GM18511 (cell line): ENCODE data around the gene NFAM1.
A peak's percentile ranks its signal among the peaks of the same experiment; 100 is the strongest.

Experiments used
- ATAC-seq: cut with Tn5 transposase; IDR thresholded peaks from one replicate; pipeline ENCODE4 v1.9.1; 2021; ENCODE audit warnings: mild to moderate bottlenecking, moderate library complexity; ENCODE audit not compliant: unreplicated experiment

The NFAM1 gene

DNA sequence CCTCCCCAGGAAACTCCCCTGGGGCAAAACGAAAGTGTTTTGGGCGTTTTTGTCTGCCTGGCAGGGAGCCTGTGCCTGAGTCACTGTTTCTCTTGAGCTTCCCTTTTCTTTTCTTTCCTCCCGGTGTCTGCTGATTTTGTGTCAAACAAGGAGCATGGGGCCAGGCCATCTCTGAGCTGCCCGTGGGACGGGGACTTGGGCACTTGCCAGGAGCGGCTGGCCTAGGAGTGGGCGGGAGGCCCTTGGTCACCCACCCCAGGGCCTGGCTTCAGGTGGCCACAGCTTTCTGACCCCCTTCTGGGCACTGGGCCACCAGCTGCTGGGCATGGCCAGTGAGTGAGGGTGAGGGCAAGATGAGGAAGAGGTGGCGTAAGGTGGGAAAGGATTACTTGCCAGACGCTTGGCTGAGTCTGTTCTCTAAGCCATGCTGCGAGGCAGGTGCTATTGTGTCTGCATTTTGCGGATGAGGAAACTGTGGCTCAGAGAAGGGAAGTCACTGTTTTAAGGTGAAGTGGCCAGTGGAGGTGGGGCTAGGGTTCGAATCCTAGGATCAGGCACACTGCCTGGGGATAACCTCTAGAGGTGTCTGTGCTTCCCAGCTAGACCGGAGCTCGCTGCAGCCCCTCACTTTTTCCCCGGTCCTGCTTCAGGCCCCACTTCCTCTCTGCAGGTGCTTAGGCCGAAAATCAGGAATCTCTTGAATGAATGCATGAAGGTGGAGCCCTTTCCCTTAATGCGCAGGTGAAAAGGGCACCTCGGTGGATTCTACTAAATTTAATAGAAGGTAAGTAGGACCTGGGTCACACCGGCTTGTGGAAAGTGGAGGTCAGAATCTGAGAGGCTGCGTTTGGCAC lies 7.8 kb upstream of the NFAM1 start:
- no peak for ATAC-seq

DNA sequence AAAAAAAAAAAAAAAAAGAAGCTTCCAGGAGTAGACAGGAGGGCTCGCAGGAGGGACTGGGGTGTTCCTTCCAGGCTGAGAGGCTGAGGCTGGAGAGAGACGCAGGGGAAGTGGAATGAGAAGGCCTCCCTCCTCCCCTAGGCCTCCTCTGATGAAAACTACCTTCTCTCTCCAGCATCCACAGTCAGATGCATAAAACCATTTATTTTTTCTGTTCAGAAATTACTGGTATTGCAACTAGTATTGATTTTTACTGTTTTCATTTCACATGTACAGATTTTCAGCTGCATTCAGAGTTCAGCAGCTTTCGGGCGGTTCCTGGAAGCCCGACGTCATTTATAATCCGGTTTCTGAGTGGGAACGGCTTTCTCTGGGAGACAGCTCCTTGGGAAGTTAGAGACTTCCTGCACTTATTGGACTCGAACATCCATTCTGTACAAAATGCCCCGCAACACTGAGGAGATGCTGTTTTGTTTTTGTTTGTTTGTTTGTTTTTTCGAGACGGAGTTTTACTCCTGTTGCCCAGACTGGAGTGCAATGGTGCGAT lies 6.9 kb upstream of the NFAM1 start:
- no peak for ATAC-seq

DNA sequence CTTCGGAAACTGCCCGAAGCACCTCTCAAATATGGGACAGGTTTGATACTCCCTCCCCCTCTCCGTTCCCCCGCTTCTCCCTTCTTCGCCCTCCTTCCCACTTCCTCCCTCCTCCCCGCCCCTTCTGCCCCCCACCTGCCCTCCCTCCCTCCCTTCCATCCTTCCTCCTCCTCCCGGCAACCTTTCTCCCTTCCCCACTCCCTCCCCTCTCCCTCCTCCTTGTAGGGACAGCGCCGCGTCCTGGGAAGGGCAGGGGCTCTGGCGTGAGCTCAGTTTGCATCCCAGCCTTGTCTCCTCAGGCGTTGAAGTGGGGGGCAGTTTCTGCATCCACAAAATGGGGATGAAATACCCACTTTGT lies 6.1 kb upstream of the NFAM1 start:
- no peak for ATAC-seq

DNA sequence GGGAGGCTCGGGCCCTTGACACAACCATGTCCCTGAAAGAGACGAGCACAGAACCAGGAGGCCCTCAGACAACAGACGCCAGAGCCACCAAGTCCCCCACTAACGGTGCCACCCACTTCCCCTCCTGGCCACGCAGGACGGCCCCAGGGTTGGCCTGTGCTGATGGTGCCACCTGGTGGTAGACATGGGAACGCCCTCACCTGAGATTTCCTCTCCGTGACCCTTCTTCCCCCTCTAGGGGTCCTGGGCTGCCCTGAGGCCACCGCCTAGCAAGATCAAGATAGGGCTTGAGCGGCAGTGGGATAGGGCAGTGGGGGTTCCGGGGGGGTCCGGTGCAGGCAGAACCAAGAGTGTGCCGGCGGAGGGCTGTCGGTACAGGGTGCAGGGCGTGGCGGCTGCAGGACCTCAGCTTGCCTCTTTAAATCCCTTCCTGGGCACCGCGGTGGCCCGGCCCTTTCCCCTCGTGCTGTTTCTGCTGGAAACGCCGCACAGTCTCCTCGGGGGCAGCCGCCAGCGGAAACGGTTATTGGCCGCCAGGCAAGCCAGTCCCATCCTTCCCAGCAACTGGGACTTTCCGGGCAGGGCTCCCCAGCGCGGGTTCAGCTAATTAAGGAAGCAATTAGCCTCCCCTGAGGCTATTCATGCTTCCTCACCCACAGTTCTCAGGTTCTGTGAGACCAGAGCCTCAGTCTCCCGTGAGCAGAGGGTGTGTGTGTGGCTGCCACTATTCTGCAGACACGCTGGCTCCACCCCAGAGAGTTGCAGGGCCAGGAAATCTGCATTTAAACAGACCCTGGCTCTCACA lies 5.5 kb upstream of the NFAM1 start:
- ATAC-seq, result peak; percentile 71

DNA sequence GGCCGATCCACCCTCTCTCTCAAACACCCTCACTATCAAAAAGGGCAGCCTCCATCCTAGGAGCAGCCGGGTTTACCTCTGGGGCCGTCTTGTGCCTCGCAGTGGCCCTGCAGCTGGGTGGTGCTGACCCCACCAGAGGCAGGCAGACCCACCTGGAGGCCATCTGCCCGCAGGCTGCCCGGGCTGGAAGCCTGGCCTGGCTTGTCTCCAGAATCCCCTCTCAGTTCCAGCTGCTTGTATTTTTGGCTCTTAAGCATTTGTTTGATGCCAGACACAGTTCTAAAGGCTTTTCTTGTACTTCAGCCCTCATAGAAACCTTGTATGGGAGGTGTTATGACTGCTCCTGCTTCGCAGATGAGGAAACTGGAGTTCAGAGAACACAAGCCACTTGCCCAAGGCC lies 4.2 kb upstream of the NFAM1 start:
- ATAC-seq, result no peak

DNA sequence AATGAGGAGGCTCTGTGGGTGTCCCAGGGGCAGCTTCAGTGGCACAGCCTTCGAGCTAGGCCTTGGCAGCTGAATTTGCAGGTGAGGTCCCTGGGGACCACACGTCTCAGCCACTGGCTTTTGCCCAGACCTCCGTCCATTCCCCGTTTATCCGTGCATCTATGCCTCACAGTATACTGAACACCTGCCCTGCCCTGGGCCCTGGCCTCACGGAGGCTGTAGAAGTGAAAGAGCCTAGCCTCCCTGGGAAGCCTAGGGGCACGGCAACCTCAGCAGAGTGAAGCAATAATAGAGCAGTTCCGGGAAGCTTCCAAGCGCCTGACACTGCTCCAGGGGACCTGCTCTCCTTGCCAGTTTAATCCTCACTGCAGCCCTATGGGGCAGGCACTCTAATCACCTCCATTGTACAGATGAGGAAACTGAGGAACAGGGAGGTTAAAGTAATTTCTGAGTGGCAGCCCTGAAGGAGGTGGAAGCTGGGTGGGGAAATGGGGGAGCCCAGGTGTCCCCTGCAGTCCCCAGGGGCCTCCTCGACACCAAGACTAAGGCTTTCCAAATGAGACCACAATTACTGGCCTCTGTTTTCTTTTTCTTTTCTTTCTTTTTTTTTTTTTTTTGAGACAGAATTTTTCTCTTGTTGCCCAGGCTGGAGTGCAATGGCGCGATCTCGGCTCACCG lies 2.7 kb upstream of the NFAM1 start:
- no peak for ATAC-seq

DNA sequence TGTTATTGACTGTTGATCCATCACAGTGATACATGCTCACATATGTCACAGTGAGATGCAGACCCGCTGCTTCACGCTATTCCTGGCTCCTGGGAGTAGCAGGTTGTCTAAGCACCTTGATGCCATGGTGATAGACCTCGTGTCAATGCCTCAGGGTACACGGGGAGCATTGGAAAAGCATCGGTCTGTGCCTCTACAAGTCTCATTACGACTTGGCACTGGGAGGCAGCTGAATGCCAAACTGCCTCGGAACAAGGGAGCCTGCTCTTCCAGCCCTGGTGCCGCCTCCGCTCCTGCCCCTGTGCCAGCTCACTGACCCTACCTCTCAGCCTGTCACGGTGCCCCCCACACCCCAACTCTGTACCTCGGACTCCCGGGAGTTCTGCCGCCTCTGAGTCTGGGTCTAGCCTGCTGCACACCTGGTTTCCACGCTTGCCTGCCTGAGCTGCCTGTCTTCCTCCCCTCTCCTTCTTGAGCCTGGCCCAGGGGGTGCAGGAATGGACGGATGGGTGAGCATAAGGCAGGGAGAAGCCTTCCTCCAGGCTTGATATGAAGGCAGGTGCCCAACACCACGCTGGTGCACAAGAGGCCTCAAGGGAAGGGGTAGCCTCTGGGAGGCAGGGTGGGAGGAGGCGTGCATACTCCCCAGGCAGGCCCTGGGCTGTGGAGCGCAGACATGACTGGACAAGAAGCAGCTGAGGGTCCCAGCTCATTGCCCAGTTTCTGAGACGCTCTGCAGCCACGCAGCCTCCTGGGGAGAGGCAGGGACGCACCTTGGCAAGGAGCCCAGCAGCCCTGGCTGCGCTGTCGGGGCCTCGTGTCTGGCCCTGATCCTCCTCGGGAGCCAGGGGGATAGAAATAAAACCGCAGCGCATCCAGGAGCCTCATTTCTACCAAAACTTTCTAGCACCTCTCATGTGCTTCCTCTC lies 1.8 kb upstream of the NFAM1 start:
- no peak for ATAC-seq

DNA sequence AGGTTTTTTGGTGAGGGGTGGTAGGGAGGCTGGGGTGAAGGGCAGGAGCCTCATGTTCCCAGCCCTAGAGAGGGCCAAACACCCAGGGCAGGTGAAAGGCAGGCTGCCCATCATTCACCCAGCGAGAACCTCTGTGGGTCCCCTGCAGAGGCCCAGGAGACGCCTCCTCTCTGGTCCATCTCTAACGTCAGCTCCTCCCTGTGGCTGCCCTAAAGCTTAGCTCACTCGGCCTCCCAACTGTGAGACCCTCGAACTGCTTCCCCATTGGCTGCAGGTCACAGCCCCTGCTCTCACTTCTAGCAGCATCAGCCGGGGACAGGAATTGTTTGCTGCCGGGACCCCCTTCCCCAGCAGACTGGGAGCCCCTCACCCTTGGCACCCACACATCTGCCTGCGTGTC lies 615 bp upstream of the NFAM1 start:
- ATAC-seq, result no peak

DNA sequence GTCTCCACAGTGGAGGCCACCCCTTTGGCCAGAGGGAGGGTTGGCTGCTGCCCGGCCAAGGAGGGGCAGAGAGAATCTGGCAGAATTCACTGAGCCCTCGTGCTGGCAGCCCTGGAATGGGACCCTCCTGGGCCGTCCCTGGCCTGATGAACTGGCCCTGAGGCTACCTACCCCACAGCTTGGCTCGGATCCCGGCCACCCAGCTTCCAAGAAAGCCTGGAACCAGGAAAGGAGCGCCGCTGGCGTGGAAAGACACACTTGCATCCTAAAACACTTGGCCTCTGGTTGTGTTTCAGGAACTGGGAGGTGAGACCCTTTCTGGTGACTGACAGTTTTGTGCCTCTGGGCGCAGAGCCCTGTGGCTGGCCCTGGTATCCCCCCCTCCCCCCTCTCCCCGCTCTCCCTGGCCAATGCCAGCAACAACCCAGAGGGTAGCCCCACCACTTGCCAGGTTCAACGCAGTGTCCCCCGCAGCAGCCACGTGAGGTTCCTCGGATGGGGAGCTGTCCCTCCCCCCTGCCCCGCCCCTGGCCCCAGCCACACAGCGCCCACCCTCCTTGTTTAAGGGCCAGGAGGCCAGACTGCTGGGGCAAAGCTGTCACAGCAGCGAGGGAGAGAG lies 693 bp downstream of the NFAM1 start:
- no peak for ATAC-seq

DNA sequence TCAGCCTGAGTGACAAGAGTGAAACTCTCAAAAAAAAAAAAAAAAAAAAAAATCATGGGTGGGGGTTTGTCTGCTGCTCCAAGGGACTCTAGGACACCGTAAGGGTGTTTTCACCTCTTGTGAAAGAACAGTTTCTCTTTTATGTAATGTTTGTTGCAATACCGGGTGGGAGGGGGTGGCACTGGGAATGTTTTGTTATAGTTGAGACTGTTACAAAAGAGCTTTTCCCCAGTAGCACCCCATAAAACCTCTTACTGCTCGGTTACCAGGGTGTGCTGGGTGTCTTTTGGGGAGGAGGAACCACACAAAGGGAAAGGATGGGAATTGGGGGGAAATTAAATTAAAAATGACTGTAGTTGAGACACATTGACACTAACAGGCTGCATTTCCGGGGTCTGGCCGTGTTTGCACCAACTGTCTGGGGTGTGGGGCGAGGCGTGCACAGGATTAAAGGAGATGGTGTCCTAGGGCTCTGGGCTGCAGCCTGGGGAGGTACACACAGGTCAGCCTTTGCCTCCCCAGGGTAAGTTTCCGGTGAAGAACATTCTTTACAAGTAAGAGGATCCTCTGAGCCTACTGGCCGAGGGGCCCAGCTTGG lies 1.6 kb downstream of the NFAM1 start:
- ATAC-seq, result no peak

DNA sequence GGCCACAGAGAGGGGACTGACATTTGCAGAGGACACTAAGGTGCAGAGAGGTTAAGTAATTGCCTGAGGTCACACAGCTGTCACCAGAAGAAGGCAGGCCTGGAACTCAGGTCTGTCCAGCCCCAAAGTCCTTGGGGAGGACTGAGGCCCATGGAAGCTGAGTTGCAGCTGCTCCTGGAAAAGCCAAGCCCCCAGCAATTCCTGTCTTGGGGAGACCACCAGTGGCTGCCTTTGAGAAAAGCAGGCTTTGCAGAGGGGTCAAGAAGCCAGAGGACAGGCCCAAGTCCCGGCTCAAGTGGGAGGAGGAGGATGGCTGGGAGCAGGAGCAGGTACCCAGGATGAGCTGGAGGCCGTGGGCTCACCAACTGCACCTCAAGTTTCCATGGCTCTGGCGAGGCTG lies 3.4 kb downstream of the NFAM1 start:
- no peak for ATAC-seq

DNA sequence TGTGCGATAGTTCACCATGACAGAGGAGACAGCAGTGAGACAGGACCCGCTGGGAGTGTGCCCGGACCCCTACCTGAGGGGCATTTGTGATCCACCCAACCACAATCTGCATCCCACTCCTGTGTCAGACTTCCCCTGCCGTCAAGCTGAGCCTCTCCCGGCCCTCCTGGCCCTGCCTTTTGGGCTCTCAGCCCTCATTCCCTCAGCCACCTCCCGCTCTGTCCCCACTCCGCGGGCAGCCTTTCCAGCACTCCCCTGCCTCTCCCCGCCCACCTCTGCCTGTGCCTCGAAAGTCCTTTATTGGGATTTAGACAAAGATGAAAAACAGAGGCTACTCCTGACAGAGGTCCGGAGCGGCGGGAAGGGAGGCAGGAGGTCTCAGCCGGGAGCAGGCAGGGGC lies 4.2 kb downstream of the NFAM1 start:
- no peak for ATAC-seq

DNA sequence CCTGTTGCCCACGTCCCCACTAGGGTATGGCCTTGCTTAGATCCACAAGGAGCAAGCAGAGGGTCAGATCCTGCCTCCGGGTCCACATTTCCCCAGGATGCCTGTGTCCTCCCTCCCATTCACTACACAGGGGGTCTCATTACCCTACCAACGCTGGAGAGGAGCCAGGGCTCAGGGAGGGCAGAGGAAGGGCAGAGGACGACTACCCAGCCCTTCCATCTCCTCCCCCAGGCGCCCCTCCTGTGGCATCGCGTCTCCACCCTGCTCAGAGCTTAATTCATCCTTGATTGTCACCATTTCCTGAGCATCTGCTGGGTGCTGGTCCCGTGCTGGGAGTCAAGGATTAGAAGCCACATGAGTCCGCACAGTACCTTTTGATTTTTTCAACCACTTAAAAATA lies 5.0 kb downstream of the NFAM1 start:
- ATAC-seq, result no peak

DNA sequence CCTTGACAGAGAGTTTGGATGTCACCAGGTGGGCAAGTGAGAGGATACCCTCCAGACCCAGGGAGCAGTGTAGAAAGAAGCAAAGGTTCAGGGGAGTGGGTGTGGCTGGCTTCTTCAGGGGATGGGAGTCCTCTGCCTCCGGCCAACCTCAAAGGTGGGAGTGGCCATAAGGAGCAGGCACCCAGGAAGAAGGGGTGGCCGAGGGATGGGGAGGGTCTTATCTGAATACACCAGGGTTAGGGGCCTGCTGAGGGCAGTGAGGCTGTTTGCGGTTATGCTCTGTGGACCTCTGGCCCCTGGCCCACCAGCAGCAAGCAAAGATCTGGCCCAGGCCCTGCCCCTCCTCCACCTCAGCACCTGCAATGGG lies 6.2 kb downstream of the NFAM1 start:
- ATAC-seq, result no peak

DNA sequence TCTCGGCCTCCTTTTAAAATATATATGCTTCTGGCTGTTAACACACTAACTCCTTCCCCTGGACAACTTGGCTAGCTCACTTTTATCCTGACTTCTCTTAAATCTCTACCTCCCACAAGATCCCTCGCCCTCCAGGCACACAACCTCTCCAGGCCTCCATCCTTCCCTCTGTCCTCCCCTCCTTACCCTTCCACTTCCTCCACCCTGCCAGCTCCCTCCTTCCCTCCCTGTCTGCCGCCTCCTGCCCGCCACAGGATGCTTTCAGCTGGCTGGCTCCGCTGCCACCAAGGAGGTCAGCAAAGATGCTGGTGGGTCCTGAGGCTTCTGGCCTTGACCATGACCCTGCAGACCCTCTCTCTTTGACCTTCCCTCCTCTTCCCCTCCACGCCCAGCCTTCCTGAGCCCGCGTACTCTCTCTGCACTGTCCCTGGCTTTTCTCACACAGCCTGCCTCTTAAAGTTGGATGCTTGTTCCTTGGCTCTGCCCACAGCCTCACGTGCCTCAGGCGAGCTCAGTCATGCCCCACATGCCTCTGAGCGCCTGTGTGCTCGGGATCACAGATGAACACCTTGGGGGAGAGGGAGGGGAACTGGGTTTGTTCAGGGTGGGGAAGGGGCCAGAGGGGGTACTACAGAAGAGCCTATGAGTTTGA lies 6.7 kb downstream of the NFAM1 start:
- no peak for ATAC-seq

DNA sequence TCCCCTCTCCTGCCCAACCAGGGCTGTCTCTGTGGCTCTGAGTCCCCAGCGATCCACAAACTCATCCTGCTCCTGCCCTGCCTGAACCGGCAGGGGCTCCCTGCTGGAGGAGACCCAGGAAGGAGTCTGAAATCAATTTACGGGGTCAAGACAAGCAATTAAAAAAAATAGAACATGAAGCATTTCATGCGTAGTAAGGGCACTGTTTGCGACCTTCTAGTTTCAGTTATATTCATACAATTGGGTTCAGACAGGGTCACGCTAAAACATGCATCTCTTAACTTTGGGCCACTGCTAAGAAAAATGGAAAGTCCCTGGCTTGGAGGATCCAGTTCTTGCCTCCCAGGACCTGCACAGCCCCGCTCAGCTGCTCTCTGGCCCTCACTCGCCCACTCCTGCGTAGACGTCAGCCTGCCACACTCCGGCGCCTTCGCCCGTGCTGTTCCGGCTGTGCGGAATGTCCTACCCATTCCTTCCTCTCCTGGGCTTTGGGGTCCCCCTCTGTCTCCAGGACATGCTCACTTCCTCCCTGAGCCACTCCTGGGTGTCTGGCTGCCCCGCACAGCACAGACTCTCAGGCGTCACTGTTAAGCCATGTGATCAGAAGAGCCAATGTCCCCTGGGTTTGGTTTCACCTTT lies 12.8 kb downstream of the NFAM1 start:
- ATAC-seq, result no peak

DNA sequence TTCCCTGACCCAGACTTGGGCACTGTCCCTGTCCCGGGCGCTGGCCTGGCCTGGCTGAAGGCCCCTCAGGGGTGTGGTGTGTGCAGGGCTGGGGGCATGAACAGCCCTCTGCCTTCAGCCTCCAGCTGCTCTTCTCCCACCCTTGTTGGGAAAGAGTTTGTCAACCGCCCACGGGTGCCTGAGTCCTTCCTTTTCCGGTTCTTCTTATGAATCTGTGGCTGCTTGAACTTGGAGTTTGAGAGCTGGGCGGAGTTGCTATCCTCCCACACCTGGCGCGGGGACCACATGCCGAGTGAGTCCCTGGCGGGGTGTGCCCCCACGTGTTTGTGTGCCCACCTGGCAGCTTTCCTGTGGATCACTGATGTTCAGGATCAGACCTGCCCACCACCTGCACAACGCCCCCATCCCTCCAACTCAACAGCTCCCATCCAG lies 13.4 kb downstream of the NFAM1 start:
- ATAC-seq, result no peak

DNA sequence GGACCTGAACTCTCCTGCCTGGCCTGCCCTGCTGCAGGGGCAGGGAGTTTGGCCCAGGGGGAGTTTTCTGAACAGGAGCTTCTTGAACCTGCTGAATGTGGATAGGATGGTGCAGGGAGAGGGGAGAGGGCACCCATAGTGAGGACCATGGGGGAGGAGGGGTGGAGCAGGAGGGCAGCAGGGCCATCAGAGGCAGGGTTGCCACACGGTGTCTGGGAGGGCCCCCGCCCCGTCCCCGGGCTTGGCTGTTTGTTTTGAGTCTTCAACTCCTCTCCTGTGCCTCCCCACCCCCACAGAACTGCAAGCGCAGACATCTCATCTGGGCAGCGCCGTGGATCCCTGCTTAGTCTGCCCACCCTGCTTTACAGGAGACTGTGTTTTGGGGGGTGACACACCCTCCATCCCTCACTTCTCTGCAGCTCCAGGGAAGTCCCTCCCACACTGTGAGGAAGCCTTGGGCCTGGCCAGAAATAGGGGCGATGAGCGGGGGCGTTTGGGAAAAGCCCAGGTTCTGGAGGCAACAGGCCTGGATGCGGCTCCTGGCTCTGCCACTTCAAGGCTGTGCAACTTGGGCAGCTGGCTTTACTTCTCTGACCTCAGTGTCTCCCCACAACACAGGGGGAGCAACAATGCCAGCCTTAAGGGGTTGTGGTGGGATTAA lies 14.4 kb downstream of the NFAM1 start:
- ATAC-seq, result no peak
